ENCODE results near the gene POT1.

POT1 gene

DNA sequence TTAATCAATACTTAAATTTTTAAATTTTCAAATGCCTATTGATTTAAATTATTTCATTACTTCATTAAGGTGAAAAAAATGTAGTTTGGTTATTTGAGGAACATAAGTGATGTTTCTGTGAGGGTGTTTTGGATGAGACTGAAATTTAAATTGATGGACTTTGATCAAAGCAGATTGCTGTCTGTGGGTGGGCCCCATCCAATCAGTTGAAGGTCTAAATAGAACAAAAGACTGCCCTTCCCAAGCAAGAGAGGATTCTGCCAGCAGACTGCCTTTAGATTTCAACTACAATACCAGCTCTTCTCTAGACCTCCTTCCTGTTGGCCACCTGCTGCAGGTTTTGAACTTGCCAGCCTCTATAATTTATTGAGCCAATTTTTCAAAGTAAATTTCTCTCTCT lies 149.6 kb downstream of the POT1 start:
- TF ChIP-seq CTCF (IDR thresholded peaks at IDR 0.05; ENCODE audit: insufficient read depth, low read depth, low read length, missing control alignments) = no peak
- no peak for DNase-seq (ENCODE audit: low read depth)
- no peak overlapping the region for H3K4me3 ChIP-seq (ENCODE audit: low read length)

DNA sequence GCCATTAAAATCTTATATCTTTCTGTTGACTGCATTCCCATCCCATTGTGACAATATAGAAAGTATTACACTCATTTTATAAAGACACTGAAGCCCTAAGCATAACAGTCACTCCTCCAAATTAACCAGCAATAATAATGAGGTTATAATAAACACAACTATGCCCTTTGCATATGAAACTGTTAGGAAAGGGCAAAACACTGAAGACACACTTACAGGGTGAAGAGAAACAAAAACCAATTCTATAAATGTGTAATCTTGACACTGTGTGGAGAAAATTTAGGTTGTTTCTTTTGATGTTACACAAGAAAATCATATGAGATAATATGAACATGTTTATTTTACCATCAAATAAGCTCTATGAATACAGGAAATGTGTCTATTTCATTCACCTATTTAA lies 150.0 kb downstream of the POT1 start:
- DNase-seq (ENCODE audit: low read depth) = no peak
- no peak overlapping the region for H3K4me3 ChIP-seq (ENCODE audit: low read length)
- no peak for TF ChIP-seq CTCF (IDR thresholded peaks at IDR 0.05; ENCODE audit: insufficient read depth, low read depth, low read length, missing control alignments)

DNA sequence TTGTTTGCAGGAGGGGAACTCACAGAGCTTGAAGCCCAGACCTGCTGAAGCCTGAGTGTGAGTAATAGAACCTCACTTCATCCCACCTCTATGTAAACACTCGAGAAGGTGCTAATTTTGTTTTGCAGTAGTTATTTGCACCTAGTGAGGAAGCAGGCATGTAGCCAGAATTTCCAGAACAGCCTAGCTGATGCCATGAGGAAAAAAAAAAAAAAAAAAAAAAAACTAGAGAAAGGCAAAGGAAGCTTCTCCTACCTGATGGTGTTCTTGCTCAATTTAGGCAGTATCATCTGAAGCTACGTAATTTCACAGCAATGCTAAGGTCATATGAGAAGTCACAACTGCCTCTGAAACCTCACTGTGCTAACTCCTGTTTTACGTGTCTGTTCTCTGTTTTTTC lies 150.4 kb downstream of the POT1 start:
- TF ChIP-seq CTCF (IDR thresholded peaks at IDR 0.05; ENCODE audit: insufficient read depth, low read depth, low read length, missing control alignments) = no peak
- DNase-seq (ENCODE audit: low read depth) = peak; percentile 85
- no peak overlapping the region for H3K4me3 ChIP-seq (ENCODE audit: low read length)

GRCh38 chr7:124777268-124777667 lies 152.4 kb downstream of the POT1 start:
- TF ChIP-seq CTCF (IDR thresholded peaks at IDR 0.05; ENCODE audit: insufficient read depth, low read depth, low read length, missing control alignments) = no peak
- DNase-seq (ENCODE audit: low read depth) = peak; percentile 60
- H3K4me3 ChIP-seq (ENCODE audit: low read length) = no peak overlapping the region

DNA sequence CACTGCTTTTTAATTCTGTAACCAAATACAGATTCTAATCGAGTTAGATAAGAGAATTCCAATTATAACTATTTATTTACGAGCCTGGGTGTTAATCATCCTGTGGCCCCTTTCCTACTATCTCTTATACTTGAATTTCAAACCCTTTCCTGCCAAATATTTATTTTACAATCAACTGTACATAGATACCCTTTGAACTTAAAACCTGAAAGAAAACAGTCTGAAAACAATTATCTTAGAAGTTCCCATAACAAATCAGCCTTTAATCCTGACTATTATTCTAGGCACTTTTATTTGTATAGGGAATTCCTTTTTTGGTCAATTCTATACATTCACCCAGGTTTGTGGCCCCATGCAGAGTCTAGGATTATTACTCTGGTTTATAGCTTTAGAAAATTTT lies 153.5 kb downstream of the POT1 start:
- no peak for TF ChIP-seq CTCF (IDR thresholded peaks at IDR 0.05; ENCODE audit: insufficient read depth, low read depth, low read length, missing control alignments)
- DNase-seq (ENCODE audit: low read depth) = no peak
- H3K4me3 ChIP-seq (ENCODE audit: low read length) = no peak overlapping the region

DNA sequence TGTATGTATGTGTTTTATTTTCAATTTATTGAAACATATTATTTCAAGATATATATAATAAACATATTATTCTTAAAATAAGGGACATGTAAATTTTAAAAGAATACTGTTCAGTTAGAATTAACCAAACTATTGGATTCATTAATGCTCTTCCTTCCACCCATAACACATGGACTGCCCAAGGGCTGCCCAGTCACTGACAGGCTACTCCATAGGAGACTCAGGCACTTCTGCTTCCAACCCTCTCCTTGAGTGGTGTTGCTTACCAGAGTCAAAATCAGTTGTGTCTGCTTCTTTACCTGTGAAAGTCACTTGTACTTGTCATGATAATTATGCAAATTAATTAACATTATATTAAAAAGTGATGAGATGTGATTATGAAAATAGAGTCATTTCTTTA lies 154.2 kb downstream of the POT1 start:
- no peak for DNase-seq (ENCODE audit: low read depth)
- TF ChIP-seq CTCF (IDR thresholded peaks at IDR 0.05; ENCODE audit: insufficient read depth, low read depth, low read length, missing control alignments) = no peak
- H3K4me3 ChIP-seq (ENCODE audit: low read length) = no peak overlapping the region

- DNase-seq (ENCODE audit: low read depth) = no peak
- H3K4me3 ChIP-seq (ENCODE audit: low read length) = no peak overlapping the region
- TF ChIP-seq CTCF (IDR thresholded peaks at IDR 0.05; ENCODE audit: insufficient read depth, low read depth, low read length, missing control alignments) = no peak
These were observed 155.7 kb downstream of the POT1 start for GRCh38 chr7:124773938-124774337.
